SH-SY5Y (cell line): Measurements from ENCODE around the gene FAM222B.

Experiments used
- GATA2 ChIP-seq: IDR thresholded peaks from 2 replicates; pipeline ENCODE4 v1.6.1; 2011; ENCODE audit warnings: mild to moderate bottlenecking, low read depth, low read length
- GATA3 ChIP-seq: IDR thresholded peaks from 2 replicates; pipeline ENCODE4 v1.6.1; 2011; ENCODE audit warnings: low read depth, mild to moderate bottlenecking, low read length, moderate library complexity

GRCh38 chr17:28827672-28828071, 14.9 kb downstream of the FAM222B start:
- TF ChIP-seq GATA2 (no peak), GATA3 (no peak)
